ENCODE data around the gene RTKN.

DNA sequence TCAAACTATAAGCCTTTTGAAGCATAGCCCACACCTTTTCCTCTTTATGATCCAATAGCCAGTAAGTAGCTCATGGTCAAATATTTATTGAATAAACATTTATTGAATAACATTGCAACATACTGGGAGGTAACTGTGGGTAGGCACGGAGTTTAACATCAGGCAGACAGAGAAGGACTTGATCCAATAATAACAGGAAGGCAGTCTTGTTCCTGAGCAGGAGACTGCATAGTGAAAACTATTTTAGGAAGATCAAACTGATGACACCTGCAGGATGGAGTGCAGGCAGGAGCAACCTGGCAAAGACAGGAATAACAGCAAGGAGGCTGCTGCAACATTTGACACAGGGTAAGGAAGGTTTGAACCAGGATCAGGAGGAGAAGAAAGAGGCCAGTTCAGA, 58.5 kb downstream of the RTKN start:
- TF ChIP-seq CTCF (IDR thresholded peaks at IDR 0.05) (no peak), POLR2A (IDR thresholded peaks at IDR 0.05) (no peak)

Data from heart left ventricle (tissue), 13 donors.